ENCODE results near the gene CTSO. TPM values are rescaled to one million over a fixed set of nuclear protein-coding genes. Genes with fewer than 3 reads are reported as not detected.

CTSO gene
- total and polyA plus RNA-seq, 2 experiments from 2014 or later, result 0.44 to 0.83 TPM

DNA sequence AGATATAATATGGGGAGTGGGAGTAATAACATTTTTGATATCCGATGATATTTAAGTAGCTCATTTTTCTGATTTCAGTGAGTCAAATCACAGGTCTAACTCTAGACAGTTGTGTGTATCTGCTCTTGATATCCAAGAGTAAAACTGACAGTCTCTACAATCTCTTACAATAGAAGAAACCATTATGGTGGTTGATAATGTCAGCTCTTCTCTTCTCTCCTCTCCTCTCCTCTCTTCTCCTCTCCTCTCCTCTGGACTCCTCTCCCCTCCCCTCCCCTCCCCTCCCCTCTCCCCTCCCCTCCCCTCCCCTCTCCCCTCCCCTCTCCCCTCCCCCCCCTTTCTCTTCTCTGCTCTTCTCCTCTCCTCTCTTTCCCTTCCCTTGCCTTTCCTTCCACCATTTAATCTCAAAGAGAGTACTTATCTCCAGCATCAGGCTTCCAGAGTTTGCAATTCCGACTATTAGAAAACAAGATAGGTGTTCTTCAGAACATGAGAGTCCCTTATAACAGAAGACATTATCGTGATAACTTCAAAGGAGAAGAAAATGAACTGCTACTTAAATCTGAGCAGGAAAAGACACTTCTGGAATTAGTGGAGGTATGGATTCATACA lies 43.9 kb downstream of the CTSO start:
- no peak overlapping the region for H3K27ac Mint-ChIP-seq
- H3K4me3 ChIP-seq, result no peak overlapping the region
- H3K79me2 ChIP-seq (replicated peaks; ENCODE audit: insufficient read depth), result no peaks in the 10 kb centered on the region
- H3K4me2 ChIP-seq, result no peak overlapping the region
- H3K27me3 Mint-ChIP-seq (ENCODE audit: insufficient read depth, low read depth, poor library complexity), result no peaks in the 10 kb centered on the region
- H4K20me1 ChIP-seq (replicated peaks; ENCODE audit: insufficient read depth), result no peaks in the 10 kb centered on the region
- ATAC-seq (no peak), DNase-seq (ENCODE audit: low spot score) (no peak)
- no peak overlapping the region for H2AFZ ChIP-seq
- H3K4me1 ChIP-seq (ENCODE audit: insufficient read depth), result peaks cover 2% of the 10 kb centered on the region
- no peaks in the 10 kb centered on the region for H3K36me3 ChIP-seq (ENCODE audit: insufficient read depth)
- H3K4me3 Mint-ChIP-seq, result no peak overlapping the region
- H3K36me3 Mint-ChIP-seq (ENCODE audit: low read depth), result no peaks in the 10 kb centered on the region
- TF ChIP-seq ZNF462 (CRISPR knock-in tag; IDR thresholded peaks at IDR 0.05) (no peak), CREB1 (CRISPR knock-in tag; IDR thresholded peaks at IDR 0.05; ENCODE audit: low read depth) (no peak), NANOG (IDR thresholded peaks at IDR 0.05; ENCODE audit: borderline replicate concordance) (no peak), ETS1 (IDR thresholded peaks at IDR 0.05) (no peak), EZH2phosphoT487 (IDR thresholded peaks at IDR 0.05; ENCODE audit: unreplicated experiment) (no peak)
- no peaks in the 10 kb centered on the region for H3F3A ChIP-seq (replicated peaks; ENCODE audit: low read depth)
- H3K9me2 ChIP-seq (ENCODE audit: insufficient read depth), result 0 out of 2 replicates have a peak, but pooled peaks cover 5% of the 10 kb centered on the region
- H3K9me3 Mint-ChIP-seq, result no peaks in the 10 kb centered on the region
- H3K4me1 Mint-ChIP-seq, result no peaks in the 10 kb centered on the region
- no peaks in the 10 kb centered on the region for H3K27me3 ChIP-seq (ENCODE audit: insufficient read depth)
- no peak overlapping the region for H3K27ac ChIP-seq (ENCODE audit: low read depth)

All from GM23338 (cell line).